SK-N-SH (cell line): ENCODE data around the gene EVI2A.

Experiments used
- CHD2 ChIP-seq: fragments of 150-350 bp; IDR thresholded peaks from 2 replicates; pipeline ENCODE4 v1.6.1; 2018; ENCODE audit warnings: low read length; ENCODE audit not compliant: partially characterized antibody
- CTCF ChIP-seq: fragments of 200-600 bp; sonication (generic); IDR thresholded peaks from 2 replicates; pipeline ENCODE4 v1.6.1; 2017; ENCODE audit warnings: antibody characterized with exemption, mild to moderate bottlenecking, moderate library complexity
- EZH2phosphoT487 ChIP-seq: fragments of 200-600 bp; sonication (generic); IDR thresholded peaks from 2 replicates; pipeline ENCODE4 v1.6.1; 2017; ENCODE audit warnings: low read depth, mixed run types, mild to moderate bottlenecking, antibody characterized with exemption, moderate library complexity, borderline replicate concordance
- MEF2A ChIP-seq: IDR thresholded peaks from 2 replicates; pipeline ENCODE4 v1.4.0; 2012; ENCODE audit warnings: low read depth, borderline replicate concordance
- MXI1 ChIP-seq: IDR thresholded peaks from 2 replicates; pipeline ENCODE4 v1.6.1; 2012; ENCODE audit warnings: mild to moderate bottlenecking, low read depth, low read length, improper control_type of control experiment
- PBX3 ChIP-seq: IDR thresholded peaks from 2 replicates; pipeline ENCODE4; 2012
- POLR2AphosphoS5 ChIP-seq: IDR thresholded peaks from 2 replicates; pipeline ENCODE4 v1.6.1; 2012; ENCODE audit warnings: low read depth, low read length
- RFX5 ChIP-seq: IDR thresholded peaks from 2 replicates; pipeline ENCODE4 v1.6.1; 2012; ENCODE audit warnings: mild to moderate bottlenecking, improper control_type of control experiment, low read length
- TAF1 ChIP-seq: IDR thresholded peaks from 2 replicates; pipeline ENCODE4 v1.6.1; 2012; ENCODE audit warnings: low read depth, mild to moderate bottlenecking, low read length, moderate library complexity, borderline replicate concordance
- TCF12 ChIP-seq: IDR thresholded peaks from 2 replicates; pipeline ENCODE4 v1.4.0; 2012
- USF2 ChIP-seq: fragments of 150-350 bp; IDR thresholded peaks from 2 replicates; pipeline ENCODE4 v1.6.1; 2017; ENCODE audit warnings: antibody characterized with exemption, low read length, low read depth, borderline replicate concordance
- YY1 ChIP-seq: IDR thresholded peaks from 2 replicates; pipeline ENCODE4 v1.4.0; 2012; ENCODE audit warnings: low read depth, mild to moderate bottlenecking

GRCh38 chr17:31299624-31300023 is 21.8 kb downstream of the EVI2A start:
- TF ChIP-seq EZH2phosphoT487 (no peak), MEF2A (no peak), CTCF (no peak), POLR2AphosphoS5 (no peak), CHD2 (no peak), RFX5 (no peak), TCF12 (no peak), MXI1 (no peak), USF2 (no peak), TAF1 (no peak), YY1 (no peak), PBX3 (no peak)
